GM21381 (cell line): ENCODE measurements around the gene OLFML2A.

Experiments used
- ATAC-seq: cut with Tn5 transposase; IDR thresholded peaks from one replicate; pipeline ENCODE4 v1.9.1; 2021; ENCODE audit warnings: mild to moderate bottlenecking, moderate library complexity; ENCODE audit not compliant: unreplicated experiment

The OLFML2A gene

DNA sequence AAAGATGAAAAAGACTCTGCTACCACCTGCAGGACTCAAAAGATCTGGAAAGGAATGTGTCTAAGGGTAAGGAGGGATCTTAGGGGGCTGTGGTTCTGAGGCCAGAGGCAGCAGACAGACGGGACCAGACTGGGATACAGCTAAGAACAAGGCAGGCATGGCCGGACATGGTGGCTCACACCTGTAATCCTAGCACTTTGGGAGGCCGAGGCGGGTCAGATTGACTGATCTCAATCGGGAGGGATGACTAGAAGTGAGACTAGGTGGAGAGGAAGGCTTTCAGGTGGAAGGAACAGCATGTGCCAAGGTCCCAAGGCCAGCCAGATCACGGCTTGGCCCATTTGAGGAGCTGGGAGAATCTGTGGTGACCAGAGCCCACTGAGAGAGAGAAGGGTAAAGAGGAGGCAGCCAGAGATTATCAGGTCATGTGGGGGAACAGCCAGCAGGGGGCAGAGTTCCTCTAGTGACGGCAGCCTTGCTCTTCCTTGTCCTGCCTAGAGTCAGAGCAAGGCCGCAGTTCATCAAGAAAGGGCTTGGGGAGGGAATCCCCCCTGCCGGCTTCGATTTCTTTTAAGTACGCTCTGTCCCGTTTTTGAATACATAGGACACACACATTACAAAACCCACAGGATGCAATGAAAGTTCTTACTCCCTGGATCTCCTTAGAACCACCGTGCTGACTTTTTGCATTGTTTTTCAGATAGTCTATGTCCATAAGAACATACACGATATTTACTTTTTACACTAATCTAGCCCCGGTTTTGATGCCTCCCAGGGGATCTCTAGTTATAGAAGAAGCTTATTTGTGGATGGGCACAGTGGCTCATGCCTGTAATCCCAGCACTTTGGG lies 2.6 kb upstream of the OLFML2A start:
- no peak for ATAC-seq

DNA sequence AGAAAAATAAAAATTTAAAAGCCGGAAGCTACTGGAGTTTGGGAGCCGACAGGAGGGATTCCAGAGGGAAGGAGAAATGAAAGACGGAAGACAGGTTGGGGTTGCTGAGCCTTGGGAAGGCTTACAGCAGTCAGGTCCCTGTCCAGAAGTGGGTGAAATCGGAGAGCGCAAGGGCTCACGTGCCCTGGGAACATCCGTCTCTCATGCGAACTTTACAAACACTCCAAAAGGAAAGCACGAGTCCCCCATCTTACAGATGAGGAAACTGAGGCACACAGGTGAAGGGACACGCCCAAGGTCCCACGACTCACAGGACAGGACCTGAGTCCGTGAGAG lies 347 bp upstream of the OLFML2A start:
- no peak for ATAC-seq

DNA sequence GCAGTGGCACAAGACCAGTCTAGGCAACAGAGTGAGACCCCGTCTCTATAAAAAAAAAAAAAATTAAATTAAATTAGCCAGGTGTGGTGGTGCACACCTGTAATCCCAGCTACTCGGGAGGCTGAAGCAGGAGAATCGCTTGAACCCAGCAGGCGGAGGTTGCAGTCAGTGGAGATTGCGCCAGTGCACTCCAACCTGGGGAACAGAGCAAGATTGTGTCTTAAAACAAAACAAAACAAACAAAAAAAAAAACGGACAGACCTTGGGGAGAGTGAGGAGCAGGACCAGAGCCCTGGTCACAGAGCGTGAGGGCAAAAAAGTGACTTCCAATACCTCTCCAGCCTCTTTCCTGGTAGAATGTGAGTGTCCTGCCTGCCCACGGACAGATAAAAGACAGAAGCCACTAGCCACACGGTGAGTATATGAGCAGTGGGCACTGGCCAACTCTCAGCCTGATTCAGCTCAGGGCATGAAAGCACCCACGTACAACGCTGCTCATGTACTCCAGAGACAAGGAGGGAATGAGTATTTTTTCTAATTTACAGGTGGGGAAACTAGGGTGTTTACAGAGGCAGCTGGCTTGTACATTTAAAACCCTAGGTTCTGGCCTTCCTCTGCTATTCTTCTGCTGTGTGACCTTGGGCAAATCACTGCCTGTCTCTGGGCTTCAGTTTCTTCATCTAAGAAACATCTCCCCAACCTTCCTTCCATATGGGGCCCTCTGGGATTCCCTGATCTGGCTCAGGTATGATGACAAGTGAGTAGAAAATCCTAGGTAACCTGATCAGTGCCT lies 1.8 kb downstream of the OLFML2A start:
- no peak for ATAC-seq

DNA sequence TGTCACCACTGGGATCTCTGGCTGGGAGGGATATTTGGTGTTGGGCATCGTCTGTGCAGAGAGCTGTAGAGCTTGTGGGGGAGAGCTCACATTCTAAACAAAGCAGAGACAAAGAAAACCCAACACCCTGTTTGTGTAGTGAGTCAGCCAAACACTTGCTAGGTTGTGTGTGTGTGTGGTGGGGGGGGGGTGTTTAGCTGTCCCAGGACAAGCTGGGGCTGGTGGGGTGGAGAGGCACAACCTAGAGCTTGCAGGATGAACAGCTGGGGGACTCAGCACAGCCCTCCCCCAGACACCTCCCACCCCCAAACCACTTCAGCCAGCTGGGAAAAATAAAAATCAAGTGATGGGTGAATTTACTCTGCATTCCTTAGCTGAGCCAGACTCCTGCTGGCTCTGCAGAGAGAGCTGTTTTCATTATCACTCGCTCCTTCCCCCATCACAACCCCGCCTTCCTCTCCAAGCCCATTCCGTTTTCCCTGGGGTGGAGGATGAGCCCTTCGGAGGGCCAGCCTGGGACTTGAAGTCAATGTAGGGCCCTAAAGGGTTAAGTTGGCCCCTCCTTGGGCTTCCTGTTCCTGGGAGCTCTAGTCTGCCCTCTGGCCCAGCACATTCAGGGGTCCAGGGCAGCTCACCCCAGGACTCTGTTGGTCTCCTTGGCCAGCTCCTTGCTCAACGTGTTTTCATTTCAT lies 2.6 kb downstream of the OLFML2A start:
- ATAC-seq = no peak

DNA sequence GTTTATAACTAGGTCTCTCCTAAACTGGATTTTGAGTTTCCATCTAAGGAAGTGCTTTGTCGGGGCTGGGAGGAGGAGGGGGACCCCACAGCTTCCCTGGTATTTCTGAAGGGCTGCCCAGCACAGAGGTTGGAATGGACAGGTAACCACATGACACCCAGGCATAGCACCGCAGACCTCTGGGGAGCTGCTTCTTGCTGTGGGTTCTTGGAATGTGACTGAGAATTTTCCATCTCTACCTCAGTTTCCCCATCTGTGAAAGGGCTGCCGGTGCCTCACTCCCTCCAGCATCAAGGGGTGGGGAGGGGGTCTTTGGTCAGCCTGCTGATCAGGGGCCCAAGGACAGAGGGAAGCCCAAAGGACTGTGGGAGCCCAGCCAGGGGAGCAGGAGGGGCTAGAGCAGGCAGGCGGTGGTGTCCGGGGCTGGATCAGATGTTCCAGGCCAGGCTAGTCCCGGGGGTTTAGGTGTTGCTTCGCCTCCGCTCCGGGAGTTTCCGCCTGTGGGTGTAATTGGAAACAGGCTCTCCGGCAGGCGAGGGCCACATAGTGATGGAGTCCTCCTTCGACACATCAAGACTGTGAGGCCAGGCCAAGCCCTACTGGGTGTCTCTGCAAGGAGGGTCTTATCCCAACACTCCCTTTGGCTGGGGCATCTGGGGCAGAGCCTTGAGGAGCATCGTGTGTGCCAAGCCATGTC lies 3.3 kb downstream of the OLFML2A start:
- no peak for ATAC-seq

DNA sequence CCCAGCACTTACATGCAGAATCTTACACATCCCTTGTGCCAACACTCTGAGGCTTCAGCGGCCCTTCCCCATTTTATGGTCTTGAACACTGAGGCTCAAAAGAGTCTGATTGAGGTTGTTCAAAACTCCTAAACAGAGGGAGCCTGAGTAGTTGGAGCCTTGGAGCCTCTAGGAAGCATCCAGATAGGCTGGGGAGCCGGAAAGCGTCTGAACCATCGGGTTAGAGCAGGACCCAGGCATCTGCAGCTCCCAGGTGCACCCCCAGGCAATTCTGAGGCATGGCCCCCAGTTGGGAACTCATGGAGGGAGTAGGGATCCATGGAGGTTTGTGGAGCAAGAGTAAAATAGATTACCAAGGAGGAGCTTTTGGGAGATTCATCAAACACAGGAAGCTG lies 3.8 kb downstream of the OLFML2A start:
- ATAC-seq = no peak

DNA sequence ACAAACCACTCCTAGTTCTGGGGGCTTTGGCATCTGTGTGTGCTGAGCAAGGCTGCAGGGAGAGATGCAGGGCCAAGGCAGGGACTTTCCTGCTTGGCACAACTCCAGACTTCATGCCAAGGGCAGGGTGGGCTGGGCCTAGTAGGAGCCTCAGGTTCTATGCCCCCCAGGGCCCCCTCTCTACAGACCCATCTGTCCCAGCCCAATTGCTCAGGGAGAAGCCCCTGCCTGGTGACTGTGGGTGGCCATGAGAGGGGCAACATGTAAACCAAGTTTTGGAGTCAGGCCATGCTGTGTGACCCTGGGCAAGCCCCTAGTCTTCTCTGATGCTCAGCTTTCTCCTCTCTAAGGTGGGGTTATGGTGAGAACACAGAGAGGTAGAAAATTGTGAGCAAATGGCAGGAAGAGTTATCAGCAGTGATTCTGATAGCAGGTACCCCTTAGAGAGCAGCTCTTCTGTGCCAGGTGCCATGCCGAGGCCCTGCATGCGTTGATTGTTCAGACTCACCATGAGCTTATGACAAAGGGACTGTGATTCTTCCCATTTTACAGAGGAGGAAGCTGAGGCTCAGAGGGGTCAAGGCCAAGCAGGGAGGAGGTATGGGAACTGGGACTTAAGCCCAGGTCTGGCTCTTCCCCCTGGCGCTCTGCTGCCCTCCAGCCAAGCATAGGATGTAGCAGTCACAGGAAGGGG lies 5.2 kb downstream of the OLFML2A start:
- no peak for ATAC-seq

DNA sequence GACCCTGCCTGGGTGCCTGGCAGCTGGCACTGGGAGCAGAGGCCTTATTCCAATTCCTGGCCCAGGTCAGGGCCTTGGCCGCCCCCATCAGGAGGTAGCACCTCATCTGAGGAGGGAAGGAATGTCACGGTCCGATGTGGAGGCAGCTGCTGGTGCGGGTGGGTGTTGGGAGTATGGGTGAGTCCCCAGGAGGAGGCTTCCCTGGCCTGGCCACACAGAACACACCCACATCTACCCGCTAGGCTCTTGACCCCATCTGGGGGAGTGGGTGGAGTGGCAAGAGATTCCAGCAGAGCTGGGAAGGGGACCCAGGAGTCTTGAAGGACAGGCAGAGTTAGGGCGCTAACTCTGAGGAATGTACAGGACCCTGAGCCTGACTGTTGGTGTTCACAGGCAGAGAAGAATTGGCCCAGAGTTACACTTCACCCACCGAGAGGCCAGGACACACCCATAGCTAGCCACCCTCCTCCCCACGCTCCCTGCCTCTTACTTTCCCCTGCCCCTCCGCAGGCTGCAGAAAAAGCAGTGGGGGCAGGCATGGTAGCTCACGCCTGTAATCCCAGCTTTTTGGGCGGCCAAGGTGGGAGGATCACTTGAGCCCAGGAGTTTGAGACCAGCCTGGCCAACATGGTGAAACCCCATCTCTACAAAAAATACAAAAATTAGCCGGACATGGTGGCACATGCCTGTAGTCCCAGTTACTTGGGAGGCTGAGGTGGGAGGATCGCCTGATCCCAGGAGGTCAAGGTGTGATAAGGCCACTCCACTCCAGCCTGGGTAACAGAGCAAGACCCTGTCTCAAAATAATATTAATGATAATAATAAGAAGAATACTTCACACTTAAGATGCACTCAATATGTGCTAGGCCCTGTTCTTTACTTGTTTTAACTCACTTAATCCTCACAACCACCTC lies 6.0 kb downstream of the OLFML2A start:
- ATAC-seq = no peak

DNA sequence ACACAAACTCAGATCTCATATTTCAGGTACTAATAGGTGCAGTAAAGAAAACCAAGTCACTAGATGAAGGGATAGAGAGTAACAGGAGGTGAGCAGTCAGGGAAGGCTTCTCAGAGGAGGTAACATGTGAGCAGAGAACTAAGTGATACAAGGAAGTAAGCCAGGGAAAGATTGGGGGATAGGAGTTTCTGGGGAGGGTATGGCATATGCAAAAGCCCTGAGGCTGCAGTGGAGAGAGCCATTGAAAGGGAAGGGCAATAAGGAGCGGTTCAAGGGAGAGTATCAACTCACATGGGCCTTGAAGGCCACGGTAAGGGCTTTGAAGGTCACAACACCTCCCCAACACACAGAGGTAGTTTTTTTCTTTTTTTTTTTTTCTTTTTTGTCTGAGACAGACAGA lies 6.9 kb downstream of the OLFML2A start:
- ATAC-seq = no peak

DNA sequence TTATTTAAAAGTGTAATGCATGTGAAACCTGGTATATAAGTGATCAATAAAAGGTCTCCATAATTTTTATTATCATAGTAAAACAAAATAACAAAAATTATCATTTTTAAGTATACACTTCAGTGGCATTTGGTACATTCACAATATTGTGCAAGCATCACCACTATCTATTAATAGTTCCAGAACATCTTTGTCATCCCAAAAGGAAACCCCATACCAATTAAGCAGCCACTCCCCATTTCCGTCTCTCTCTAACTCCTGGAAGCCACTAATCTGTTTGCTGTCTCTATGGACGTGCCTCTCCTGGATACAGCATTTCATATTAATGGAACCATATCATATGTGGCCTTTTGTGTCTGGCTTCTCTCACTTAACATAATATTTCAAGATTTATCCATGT lies 7.6 kb downstream of the OLFML2A start:
- ATAC-seq = no peak

DNA sequence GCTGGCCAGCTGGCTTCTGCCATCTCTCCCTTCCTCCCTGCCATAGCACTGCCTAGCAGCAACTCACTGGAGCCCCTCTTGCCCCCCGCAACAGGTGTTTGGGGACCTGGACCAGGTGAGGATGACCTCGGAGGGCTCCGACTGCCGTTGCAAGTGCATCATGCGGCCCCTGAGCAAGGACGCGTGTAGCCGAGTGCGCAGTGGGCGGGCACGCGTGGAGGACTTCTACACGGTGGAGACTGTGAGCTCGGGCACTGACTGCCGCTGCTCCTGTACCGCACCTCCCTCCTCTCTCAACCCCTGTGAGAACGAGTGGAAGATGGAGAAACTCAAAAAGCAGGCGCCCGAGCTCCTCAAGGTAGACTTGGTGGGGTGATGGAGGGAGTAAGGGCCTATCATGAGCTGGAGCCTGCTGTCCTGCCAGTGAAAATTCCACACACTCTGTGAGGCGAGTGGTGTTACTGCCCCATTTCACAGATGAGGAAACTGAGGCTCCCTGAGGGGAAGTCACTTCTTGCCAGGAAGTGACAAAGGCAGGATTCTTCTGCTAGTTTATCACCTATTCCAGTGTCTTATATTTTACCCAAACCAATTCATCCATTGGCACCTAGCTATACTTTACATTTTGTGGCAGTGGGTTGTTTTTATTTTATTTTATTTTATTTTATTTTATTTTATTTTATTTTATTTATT lies 10.1 kb downstream of the OLFML2A start:
- no peak for ATAC-seq

DNA sequence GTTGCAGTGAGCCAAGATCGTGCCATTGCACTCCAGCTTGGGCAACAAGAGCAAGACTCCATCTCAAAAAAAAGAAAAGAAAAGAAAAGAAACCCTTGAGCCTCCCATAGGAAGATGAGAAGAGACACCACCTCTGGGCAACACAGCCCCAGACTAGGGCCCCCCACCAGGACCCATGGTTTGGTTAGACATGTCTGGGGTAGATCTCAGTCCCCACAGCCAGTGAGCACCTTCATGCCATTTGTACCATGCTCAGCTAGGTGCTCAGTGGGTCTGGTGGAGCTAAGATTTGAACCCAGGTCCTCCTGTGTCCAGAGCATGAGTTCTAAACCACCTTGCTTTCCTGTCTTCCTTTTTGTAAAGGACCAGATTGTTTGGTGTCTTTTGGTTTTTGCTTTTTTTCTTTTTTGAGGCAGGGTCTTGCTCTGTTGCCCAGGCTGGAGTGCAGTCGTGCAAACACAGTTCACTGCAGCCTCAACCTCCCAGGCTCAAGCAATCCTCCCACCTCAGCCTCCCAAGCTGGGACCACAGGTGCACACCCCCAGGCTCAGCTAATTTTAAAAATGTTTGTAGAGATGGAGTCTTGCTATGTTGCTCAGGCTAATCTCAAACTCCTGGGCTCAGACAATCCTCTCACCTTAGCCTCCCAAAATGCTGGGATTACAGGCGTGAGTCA lies 11.7 kb downstream of the OLFML2A start:
- no peak for ATAC-seq

DNA sequence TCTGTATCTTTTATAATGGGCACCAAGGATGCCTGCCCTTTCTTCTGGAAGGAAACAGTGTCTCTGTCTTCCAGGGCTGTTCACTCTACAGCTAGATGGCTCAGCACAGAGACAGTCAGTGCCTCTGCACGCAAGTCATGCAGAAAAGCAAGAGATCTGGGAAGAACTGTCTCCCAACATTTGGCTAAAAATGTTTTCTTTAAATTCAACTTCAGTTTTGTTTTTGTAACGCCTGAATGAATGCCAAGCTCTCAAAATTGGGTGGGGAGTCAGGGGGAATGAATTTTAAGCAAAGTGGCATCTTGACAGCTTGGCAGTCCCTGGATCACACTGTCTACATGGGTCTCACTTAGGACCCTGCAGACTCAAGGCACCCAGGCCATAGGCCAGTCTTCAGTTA lies 12.6 kb downstream of the OLFML2A start:
- ATAC-seq = no peak

DNA sequence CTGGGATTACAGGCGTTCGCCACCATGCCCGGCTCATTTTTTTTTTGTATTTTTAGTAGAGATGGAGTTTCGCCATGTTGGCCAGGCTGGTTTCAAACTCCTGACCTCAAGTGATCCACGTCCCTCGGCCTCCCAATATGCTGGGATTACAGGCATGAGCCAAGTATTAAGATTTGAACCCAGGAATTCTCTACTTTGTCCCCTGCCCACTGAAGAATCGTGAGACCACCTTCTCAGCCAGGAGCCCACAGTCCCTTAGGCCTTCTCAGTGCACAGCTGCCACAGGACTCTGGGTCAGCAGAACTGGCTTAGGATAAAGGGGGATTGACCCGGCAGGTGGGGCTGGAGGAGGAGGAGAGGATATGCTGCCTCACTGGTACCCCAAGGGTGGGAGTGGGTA lies 13.4 kb downstream of the OLFML2A start:
- ATAC-seq = no peak

DNA sequence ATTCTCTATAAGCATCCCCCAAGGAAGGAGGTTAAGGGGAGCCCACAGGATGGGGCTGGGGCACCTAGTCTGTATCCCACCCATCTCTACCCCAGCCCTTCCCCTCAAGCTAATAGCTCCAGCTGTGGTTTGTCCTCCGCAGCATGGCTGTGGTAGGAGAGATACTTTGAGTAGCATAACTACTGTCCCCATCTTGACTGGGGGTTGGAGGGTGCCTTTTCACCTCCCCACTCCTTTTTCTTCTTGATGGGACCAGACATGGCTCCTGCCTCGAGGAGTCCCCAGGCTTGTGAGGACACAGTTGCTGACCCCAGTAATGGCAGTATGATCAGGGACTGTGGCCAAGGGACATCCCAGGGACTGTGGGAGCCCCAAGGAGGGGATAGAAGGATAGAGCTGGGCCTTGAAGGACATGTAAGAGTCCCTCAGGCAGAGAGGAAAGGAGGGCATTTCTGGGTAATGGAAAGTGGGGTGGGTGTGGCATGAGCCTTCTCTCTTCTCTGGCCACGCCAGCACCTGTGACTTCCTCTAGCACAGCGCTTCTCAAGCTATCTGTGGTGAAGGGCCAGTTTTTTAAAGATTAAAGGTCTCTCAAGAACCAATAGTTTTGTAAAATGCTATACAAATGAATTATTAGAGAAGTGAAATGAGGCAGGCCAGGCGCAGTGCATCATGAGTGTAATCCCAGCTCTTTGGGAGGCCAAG lies 14.0 kb downstream of the OLFML2A start:
- ATAC-seq = no peak

DNA sequence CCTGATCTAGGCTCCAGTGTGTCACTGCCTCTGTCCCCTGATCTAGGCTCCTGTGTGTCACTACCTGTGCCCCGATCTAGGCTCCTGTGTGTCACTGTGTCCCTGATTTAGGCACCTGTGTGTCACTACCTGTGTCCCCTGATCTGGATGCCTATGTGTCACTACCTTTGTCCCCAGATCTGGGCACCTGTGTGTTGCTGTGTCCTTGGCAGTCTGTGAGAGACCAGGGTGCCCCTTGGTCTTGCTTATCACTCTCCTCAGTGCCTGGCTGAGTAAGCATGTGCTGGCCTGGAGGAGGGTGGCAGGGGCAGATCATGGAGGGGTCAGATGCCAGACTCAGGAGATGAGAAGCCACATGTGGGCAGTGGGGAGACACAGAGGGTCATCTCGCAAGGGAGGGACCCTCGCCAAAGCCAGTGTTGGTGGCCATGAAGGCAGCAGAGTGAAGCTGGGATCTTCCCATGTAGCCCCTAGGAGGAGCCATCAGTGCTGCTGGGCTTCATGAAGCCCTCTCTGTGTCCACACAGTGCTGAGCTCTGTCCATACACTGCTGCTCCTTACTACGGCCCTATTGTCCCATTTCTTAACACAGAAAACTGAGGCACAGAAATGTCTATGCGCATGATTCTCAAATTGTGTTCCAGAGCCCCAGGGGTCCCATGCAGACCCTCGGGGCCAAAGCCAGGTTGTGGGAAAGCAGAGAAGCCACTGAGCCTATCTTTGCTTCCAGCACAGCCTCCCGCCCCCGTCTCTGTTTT lies 15.5 kb downstream of the OLFML2A start:
- ATAC-seq = no peak

DNA sequence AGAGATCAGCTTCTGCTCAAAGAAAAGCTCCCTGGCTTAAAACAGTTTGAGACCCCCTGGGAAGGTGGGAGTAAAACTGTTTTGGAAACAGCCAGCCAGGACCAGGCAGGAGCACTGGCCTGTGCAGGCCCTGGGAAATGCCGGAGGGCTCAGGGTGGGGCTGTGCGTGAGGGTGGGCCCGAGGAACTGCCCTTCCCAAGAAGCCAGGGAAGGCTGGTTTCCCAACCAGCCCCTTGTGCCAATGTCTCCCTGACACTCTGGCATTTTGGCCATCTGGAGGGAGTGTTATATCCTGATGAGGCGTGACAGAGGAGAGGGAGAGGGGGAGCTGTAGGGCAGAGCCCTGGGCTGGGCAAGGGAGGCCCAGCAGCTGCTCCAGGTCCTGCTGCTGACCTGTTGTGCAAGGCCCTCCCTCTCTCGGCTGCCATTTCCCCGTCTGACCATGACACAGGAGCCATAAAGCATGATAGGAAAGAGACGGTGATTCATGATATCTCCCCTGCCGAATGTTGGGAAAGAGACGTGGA lies 16.1 kb downstream of the OLFML2A start:
- ATAC-seq = no peak
